ENCODE data around the gene NRXN2.

The NRXN2 gene

GRCh38 chr11:64627371-64627770, 95.6 kb downstream of the NRXN2 start:
- Histone ChIP-seq H3K27ac (ENCODE audit: low read depth, low read length) (no peak overlapping the region), H3K9me2 (replicated peaks; ENCODE audit: control insufficient read depth, low read length) (no peaks in the 10 kb centered on the region), H3F3A (ENCODE audit: control insufficient read depth, insufficient read depth) (peaks cover 2% of the 10 kb centered on the region; the same call in 1 of the 2 replicates), H3K4me3 (ENCODE audit: low read length) (no peak overlapping the region), H3K4me1 (ENCODE audit: control insufficient read depth, low read length) (peaks cover 12% of the 10 kb centered on the region), H3K27me3 (ENCODE audit: control insufficient read depth, low read length) (no peaks in the 10 kb centered on the region), H3K4me2 (ENCODE audit: low read length) (no peak overlapping the region), H4K20me1 (ENCODE audit: control insufficient read depth, insufficient read depth, low read depth, low read length) (0 out of 2 replicates have a peak, but pooled peaks cover 3% of the 10 kb centered on the region), H3K9me3 (ENCODE audit: control insufficient read depth, insufficient read depth, low read length) (no peaks in the 10 kb centered on the region), H3K79me2 (ENCODE audit: control insufficient read depth, low read length) (no peaks in the 10 kb centered on the region), H3K36me3 (ENCODE audit: control insufficient read depth, low read length) (no peaks in the 10 kb centered on the region)
- no peak for TF ChIP-seq EZH2phosphoT487 (IDR thresholded peaks at IDR 0.05; ENCODE audit: borderline replicate concordance, low read length)
- TF ChIP-seq, protein P1, sequence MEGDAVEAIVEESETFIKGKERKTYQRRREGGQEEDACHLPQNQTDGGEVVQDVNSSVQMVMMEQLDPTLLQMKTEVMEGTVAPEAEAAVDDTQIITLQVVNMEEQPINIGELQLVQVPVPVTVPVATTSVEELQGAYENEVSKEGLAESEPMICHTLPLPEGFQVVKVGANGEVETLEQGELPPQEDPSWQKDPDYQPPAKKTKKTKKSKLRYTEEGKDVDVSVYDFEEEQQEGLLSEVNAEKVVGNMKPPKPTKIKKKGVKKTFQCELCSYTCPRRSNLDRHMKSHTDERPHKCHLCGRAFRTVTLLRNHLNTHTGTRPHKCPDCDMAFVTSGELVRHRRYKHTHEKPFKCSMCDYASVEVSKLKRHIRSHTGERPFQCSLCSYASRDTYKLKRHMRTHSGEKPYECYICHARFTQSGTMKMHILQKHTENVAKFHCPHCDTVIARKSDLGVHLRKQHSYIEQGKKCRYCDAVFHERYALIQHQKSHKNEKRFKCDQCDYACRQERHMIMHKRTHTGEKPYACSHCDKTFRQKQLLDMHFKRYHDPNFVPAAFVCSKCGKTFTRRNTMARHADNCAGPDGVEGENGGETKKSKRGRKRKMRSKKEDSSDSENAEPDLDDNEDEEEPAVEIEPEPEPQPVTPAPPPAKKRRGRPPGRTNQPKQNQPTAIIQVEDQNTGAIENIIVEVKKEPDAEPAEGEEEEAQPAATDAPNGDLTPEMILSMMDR (IDR thresholded peaks at IDR 0.05; ENCODE audit: low read depth, low read length, poor library complexity, severe bottlenecking): no peak

DNA sequence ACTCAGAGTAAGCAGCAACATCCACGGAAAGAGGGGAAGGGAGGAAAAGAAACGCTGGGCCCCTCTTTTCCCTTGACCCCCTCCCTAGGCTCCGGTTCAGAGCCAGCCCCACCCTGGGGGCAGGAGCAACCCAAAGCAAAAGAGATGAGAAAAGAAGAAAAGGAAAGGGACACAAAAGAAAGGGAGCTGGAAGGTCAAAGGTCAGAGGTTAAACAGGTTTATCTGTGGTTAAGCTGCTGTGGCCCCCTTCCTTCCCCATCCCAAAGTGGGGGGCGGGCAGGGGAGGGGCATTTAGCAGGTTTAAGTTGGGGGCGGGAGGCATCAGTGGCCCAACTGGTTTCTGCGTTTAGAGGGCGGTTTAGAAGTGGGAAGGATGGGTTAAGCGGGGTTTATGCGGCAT, 96.4 kb downstream of the NRXN2 start:
- no peak overlapping the region for H3K4me2 ChIP-seq (ENCODE audit: low read length)
- H3K4me1 ChIP-seq (ENCODE audit: control insufficient read depth, low read length): peaks cover 16% of the 10 kb centered on the region
- H3K36me3 ChIP-seq (ENCODE audit: control insufficient read depth, low read length): no peaks in the 10 kb centered on the region
- no peak overlapping the region for H3K4me3 ChIP-seq (ENCODE audit: low read length)
- no peaks in the 10 kb centered on the region for H3K27me3 ChIP-seq (ENCODE audit: control insufficient read depth, low read length)
- no peak overlapping the region for H3K27ac ChIP-seq (ENCODE audit: low read depth, low read length)
- H3K79me2 ChIP-seq (ENCODE audit: control insufficient read depth, low read length): no peaks in the 10 kb centered on the region
- H3K9me2 ChIP-seq (replicated peaks; ENCODE audit: control insufficient read depth, low read length): no peaks in the 10 kb centered on the region
- H3F3A ChIP-seq (ENCODE audit: control insufficient read depth, insufficient read depth): peaks cover 2% of the 10 kb centered on the region; the same call in 1 of the 2 replicates
- no peak for TF ChIP-seq EZH2phosphoT487 (IDR thresholded peaks at IDR 0.05; ENCODE audit: borderline replicate concordance, low read length)
- TF ChIP-seq, protein P1 (IDR thresholded peaks at IDR 0.05; ENCODE audit: low read depth, low read length, poor library complexity, severe bottlenecking): no peak
- H3K9me3 ChIP-seq (ENCODE audit: control insufficient read depth, insufficient read depth, low read length): no peaks in the 10 kb centered on the region
- H4K20me1 ChIP-seq (ENCODE audit: control insufficient read depth, insufficient read depth, low read depth, low read length): 0 out of 2 replicates have a peak, but pooled peaks cover 3% of the 10 kb centered on the region

DNA sequence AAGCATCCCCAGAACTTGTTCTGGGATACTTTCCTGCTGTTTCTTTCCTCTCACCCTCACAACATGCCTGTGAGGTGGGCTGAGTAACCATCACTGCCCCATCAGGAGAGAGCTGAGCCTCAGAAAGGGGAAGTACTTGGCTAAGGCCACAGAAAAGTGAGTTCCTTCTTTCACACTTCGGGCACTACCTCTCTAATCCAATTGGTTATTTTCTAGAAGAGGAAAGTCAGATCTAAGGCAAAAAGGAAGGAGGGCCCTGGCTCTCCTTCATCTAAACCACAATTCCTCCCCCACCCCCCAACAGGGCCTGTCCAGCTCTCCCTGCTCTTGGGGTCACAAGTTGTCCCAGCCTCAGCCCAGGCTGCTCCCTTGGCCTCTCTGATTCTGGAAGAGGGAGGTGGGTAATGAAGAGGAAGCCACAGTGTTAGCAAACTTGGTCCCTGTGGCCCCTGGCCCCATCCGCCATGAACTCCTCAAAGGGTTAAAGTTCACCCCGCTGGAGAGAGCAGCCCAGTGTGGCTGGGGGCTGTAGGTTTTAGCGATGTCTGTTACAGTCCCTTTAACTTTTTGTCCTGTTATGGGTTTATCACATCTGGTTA, 98.0 kb downstream of the NRXN2 start:
- Histone ChIP-seq H3K4me1 (ENCODE audit: control insufficient read depth, low read length) (peaks cover 23% of the 10 kb centered on the region), H3K27me3 (ENCODE audit: control insufficient read depth, low read length) (no peaks in the 10 kb centered on the region), H3F3A (ENCODE audit: control insufficient read depth, insufficient read depth) (peaks cover 2% of the 10 kb centered on the region; the same call in 1 of the 2 replicates), H3K4me3 (ENCODE audit: low read length) (no peak overlapping the region), H3K79me2 (ENCODE audit: control insufficient read depth, low read length) (no peaks in the 10 kb centered on the region), H4K20me1 (ENCODE audit: control insufficient read depth, insufficient read depth, low read depth, low read length) (0 out of 2 replicates have a peak, but pooled peaks cover 3% of the 10 kb centered on the region), H3K9me2 (replicated peaks; ENCODE audit: control insufficient read depth, low read length) (no peaks in the 10 kb centered on the region), H3K4me2 (ENCODE audit: low read length) (no peak overlapping the region), H3K36me3 (ENCODE audit: control insufficient read depth, low read length) (no peaks in the 10 kb centered on the region), H3K9me3 (ENCODE audit: control insufficient read depth, insufficient read depth, low read length) (no peaks in the 10 kb centered on the region), H3K27ac (ENCODE audit: low read depth, low read length) (no peak overlapping the region)
- TF ChIP-seq EZH2phosphoT487 (IDR thresholded peaks at IDR 0.05; ENCODE audit: borderline replicate concordance, low read length): no peak
- TF ChIP-seq, protein P1 (IDR thresholded peaks at IDR 0.05; ENCODE audit: low read depth, low read length, poor library complexity, severe bottlenecking): no peak
